COLO668 (cell line): Measurements from ENCODE around the gene OPA1.

Experiments used
- DNase-seq: peaks from one replicate; lab custom pipeline; 2025; ENCODE audit not compliant: unreplicated experiment; lab: John Stamatoyannopoulos, UW

Gene OPA1

GRCh38 chr3:193704431-193704830, 111.4 kb downstream of the OPA1 start:
- no peak for DNase-seq

GRCh38 chr3:193708270-193708669, 115.3 kb downstream of the OPA1 start:
- DNase-seq, result no peak

GRCh38 chr3:193710286-193711165, 117.5 kb downstream of the OPA1 start:
- no peak for DNase-seq

GRCh38 chr3:193711166-193711485, 118.1 kb downstream of the OPA1 start:
- no peak for DNase-seq

- DNase-seq, result no peak
Measured at GRCh38 chr3:193711523-193711963, 118.5 kb downstream of the OPA1 start.

- DNase-seq, result peak; percentile 89
Measured at GRCh38 chr3:193711964-193712598, 119.1 kb downstream of the OPA1 start.

- DNase-seq, result no peak
Measured at GRCh38 chr3:193712938-193713337, 119.9 kb downstream of the OPA1 start.

GRCh38 chr3:193714523-193715137, 121.6 kb downstream of the OPA1 start:
- no peak for DNase-seq

GRCh38 chr3:193716150-193716549, 123.1 kb downstream of the OPA1 start:
- no peak for DNase-seq

- no peak for DNase-seq
Measured at GRCh38 chr3:193719735-193720134, 126.7 kb downstream of the OPA1 start.

GRCh38 chr3:193720169-193720568, 127.2 kb downstream of the OPA1 start:
- no peak for DNase-seq

GRCh38 chr3:193722566-193722965, 129.6 kb downstream of the OPA1 start:
- DNase-seq, result no peak

GRCh38 chr3:193727089-193727488, 134.1 kb downstream of the OPA1 start:
- no peak for DNase-seq

GRCh38 chr3:193728429-193729087, 135.6 kb downstream of the OPA1 start:
- DNase-seq, result no peak

- DNase-seq, result no peak
Measured at GRCh38 chr3:193729088-193729465, 136.1 kb downstream of the OPA1 start.

GRCh38 chr3:193729601-193730000, 136.6 kb downstream of the OPA1 start:
- DNase-seq, result no peak

GRCh38 chr3:193730511-193730910, 137.5 kb downstream of the OPA1 start:
- no peak for DNase-seq

- no peak for DNase-seq
Measured at GRCh38 chr3:193730976-193731375, 138.0 kb downstream of the OPA1 start.

- no peak for DNase-seq
Measured at GRCh38 chr3:193731656-193732055, 138.6 kb downstream of the OPA1 start.

- DNase-seq, result no peak
Measured at GRCh38 chr3:193732391-193732790, 139.4 kb downstream of the OPA1 start.

- DNase-seq, result no peak
Measured at GRCh38 chr3:193732827-193733226, 139.8 kb downstream of the OPA1 start.
